Osteocyte (in vitro differentiated cells): ENCODE data around the gene PKMYT1. TPM values are rescaled to one million over a fixed set of nuclear protein-coding genes. Genes with fewer than 3 reads are reported as not detected.

Source experiments
- DNase-seq: peaks from one replicate; pipeline ENCODE4 v3.0.0; 2021; ENCODE audit warnings: mixed read lengths; ENCODE audit not compliant: unreplicated experiment; ENCODE audit errors: extremely low spot score
- H3K27ac Mint-ChIP-seq: one replicate; pipeline ENCODE4 v1.8.0; 2021; ENCODE audit warnings: mild to moderate bottlenecking, mixed read lengths; ENCODE audit not compliant: unreplicated experiment
- H3K27me3 Mint-ChIP-seq: one replicate; pipeline ENCODE4 v1.8.0; 2021; ENCODE audit warnings: mixed read lengths; ENCODE audit not compliant: unreplicated experiment
- H3K36me3 Mint-ChIP-seq: one replicate; pipeline ENCODE4 v1.8.0; 2021; ENCODE audit warnings: mixed read lengths; ENCODE audit not compliant: unreplicated experiment
- H3K4me1 Mint-ChIP-seq: one replicate; pipeline ENCODE4 v1.8.0; 2021; ENCODE audit warnings: mixed read lengths; ENCODE audit not compliant: unreplicated experiment
- H3K4me3 Mint-ChIP-seq: one replicate; pipeline ENCODE4 v1.8.0; 2021; ENCODE audit warnings: mild to moderate bottlenecking, moderate library complexity, mixed read lengths; ENCODE audit not compliant: unreplicated experiment
- H3K9me3 Mint-ChIP-seq: one replicate; pipeline ENCODE4 v1.8.0; 2021; ENCODE audit warnings: mixed read lengths; ENCODE audit not compliant: unreplicated experiment
- total RNA-seq: library from RNA; stranded (reverse); gene quantifications from 2 replicates; pipeline ENCODE4 v1.2.1, GENCODE V29; 2021
- TF ChIP-seq, protein P1 (sequence below): fragments of 200-600 bp; sonication (generic); IDR thresholded peaks from 2 replicates; pipeline ENCODE4 v1.5.0; 2021; ENCODE audit warnings: antibody characterized with exemption, mild to moderate bottlenecking, moderate library complexity

The PKMYT1 gene
- total RNA-seq, 1 donor from 2014 or later, result 10.4 TPM

DNA sequence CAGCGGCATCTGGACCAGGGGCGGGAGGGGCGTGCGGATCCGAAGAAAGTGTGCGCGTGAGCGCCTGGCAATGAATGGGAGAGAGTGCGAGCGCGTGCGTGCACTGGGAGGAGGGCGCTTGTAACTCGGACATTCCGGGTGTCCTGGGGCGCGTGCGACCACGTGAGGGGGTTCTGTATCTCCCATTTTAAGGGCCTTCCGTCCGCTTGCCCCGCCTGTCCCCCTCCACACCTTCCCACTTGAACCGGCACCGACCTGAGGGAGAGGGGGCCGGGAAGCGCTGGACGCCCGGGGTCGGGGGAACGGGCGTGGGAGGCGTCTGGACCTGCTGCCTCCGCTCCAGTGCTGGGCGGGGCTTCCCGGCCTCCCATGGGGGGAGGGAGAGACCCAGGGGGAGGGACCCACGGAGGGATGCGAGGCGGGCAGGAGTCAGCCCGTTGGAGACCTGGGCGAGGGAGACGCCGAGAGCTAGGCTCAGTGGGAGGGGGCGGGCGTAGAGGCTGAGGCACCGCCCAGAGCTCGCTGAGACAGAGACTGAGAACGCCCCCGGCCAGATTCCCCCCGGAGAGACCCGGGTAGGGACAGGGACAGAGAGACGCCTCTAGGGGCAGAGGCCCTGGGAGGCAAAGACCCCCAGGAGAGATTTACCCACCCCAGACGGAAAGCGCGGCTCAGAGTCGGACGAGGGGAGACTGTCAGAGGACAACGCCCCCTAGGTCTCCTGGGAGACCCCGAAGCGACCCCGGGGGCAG is 16.3 kb downstream of the PKMYT1 start, which contains the start of gene KREMEN2:
Gene KREMEN2, plus strand, starts transcription at position 553 of the 752 bp plus-strand sequence. CDS start 246 bp downstream, outside the sequence.
- Mint-ChIP-seq H3K4me3 (peak within 1 kb of the TSS; percentile 70), H3K27ac (no peak within 1 kb of the TSS), H3K36me3 (no peaks in the 10 kb centered on the region), H3K4me1 (peaks cover 13% of the 10 kb centered on the region), H3K9me3 (no peaks in the 10 kb centered on the region), H3K27me3 (peaks cover 21% of the 10 kb centered on the region)
- peak; percentile 82 for DNase-seq
- TF ChIP-seq, protein P1, sequence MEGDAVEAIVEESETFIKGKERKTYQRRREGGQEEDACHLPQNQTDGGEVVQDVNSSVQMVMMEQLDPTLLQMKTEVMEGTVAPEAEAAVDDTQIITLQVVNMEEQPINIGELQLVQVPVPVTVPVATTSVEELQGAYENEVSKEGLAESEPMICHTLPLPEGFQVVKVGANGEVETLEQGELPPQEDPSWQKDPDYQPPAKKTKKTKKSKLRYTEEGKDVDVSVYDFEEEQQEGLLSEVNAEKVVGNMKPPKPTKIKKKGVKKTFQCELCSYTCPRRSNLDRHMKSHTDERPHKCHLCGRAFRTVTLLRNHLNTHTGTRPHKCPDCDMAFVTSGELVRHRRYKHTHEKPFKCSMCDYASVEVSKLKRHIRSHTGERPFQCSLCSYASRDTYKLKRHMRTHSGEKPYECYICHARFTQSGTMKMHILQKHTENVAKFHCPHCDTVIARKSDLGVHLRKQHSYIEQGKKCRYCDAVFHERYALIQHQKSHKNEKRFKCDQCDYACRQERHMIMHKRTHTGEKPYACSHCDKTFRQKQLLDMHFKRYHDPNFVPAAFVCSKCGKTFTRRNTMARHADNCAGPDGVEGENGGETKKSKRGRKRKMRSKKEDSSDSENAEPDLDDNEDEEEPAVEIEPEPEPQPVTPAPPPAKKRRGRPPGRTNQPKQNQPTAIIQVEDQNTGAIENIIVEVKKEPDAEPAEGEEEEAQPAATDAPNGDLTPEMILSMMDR, result no peak

DNA sequence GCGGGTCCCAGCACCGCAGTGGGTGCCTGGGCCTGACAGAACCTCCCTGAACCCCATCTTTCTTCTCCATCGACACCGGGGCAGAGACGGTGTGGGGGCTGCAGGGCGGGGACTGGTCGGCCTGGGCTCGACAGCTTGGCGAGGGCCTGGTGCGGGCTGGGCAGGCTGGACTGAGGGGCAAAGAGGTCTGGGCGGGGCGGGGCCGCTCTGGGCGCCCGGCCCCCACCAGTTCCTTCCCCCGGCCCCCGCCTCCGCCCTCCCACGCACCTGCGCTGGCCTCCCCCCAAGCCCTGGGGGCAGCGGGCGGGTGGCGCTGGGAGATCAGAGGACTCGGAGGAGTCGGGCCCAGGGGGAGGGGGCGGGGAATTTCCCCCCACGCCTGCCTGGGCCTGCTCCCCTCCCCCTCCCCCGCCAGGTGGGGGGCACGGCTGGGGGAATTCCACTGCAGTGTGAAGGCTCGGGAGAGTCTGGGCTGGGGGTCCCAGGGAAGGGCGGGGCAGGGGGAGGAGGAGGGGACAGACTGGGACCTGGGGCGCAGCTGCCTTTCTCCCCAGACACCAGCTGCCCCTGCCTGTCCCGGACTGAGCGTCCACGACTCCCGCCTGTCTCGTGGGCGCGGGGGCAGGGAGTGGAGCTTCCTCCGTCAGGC is 17.0 kb downstream of the PKMYT1 start:
- DNase-seq, result no peak
- TF ChIP-seq, protein P1, result no peak
- Mint-ChIP-seq H3K27ac (no peak overlapping the region), H3K9me3 (no peaks in the 10 kb centered on the region), H3K36me3 (no peaks in the 10 kb centered on the region), H3K4me3 (peak overlapping the region; percentile 70), H3K27me3 (peaks cover 22% of the 10 kb centered on the region), H3K4me1 (peaks cover 7% of the 10 kb centered on the region)

DNA sequence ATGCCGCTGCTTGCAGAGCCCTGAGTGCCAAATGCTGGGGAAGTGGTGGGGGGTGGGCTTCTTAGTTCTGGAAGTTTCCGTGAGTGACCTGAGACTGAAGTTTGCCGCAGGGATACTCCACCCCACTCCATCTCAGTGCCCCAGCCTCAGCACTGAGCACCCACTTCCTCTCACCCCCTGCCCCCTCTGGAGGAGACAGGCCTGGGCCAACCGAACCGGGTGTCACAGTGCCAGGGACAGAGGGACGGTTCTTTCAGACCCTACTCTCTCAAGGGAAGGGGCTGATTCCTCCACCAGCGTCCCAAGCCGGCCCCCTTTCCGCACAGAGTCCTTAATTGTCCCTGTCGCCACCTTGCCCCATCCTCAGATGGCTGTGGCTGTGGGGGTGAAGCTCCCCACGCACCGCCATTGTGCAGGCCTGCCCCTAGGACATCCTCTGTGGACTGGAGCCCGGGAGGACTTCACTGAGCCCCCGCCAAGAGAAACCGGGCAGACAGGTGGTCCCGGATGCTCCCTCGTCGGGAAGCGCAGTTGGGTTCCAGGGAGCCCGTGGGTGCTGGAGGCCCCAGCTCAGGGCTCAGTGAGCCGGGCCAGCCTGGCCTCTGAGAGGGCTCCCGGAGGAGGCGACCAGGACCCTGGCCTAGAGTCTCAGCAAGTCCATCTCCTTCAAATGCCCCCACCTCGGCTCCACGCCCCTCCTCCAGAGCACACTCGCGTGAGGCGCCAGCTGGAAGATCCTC is 17.7 kb downstream of the PKMYT1 start:
- H3K36me3 Mint-ChIP-seq, result no peaks in the 10 kb centered on the region
- no peak for DNase-seq
- H3K4me1 Mint-ChIP-seq, result peaks cover 7% of the 10 kb centered on the region
- peak overlapping the region; percentile 26 for H3K4me3 Mint-ChIP-seq
- TF ChIP-seq, protein P1, result no peak
- H3K27ac Mint-ChIP-seq, result no peak overlapping the region
- peaks cover 22% of the 10 kb centered on the region for H3K27me3 Mint-ChIP-seq
- no peaks in the 10 kb centered on the region for H3K9me3 Mint-ChIP-seq

DNA sequence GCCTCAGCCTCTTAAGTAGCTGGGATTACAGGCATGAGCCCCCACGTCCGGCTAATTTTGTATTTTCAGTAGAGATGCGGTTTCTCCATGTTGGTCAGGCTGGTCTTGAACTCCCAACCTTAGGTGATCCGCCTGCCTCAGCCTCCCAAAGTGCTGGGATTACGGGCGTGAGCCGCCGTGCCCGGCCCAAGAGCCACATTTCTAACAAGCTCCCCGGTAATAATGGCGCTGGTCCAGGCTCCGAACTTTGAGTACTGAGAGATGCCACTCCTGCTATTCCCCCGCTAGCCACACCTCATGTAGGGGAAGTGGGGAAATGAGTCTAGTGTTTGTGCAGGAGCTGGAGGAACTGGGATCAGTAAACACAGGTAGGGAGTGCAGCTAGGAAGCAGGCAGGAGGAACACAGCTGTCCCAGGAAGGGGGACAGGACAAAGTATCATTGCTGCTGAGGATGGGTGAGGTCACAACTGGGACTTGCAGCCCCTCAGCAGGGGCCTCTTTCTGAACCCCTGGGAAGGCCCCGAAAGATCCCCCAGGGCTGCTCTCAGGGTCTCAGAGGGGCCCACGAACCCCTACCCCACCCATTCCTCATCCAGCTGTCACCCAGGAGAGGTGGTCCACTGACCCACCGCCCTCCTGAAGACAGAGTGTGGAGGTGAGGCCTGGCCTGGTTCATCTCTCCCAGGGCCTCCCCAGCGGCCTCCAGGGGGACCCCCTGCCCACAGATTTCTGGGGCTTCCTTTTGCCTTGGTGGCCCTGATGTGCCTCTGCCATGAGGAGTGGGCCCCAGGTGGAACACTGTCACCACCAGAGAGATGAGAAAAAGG is 19.8 kb downstream of the PKMYT1 start:
- peaks cover 23% of the 10 kb centered on the region for H3K27me3 Mint-ChIP-seq
- H3K4me3 Mint-ChIP-seq, result no peak overlapping the region
- H3K9me3 Mint-ChIP-seq, result no peaks in the 10 kb centered on the region

More for the DNA sequence above, 19.8 kb downstream of the PKMYT1 start:
- H3K4me1 Mint-ChIP-seq, result peaks cover 7% of the 10 kb centered on the region
- no peak for DNase-seq
- TF ChIP-seq, protein P1, result no peak
- no peak overlapping the region for H3K27ac Mint-ChIP-seq
- no peaks in the 10 kb centered on the region for H3K36me3 Mint-ChIP-seq
